Measurements from ENCODE around the gene ATP6V1C2.

Gene ATP6V1C2

DNA sequence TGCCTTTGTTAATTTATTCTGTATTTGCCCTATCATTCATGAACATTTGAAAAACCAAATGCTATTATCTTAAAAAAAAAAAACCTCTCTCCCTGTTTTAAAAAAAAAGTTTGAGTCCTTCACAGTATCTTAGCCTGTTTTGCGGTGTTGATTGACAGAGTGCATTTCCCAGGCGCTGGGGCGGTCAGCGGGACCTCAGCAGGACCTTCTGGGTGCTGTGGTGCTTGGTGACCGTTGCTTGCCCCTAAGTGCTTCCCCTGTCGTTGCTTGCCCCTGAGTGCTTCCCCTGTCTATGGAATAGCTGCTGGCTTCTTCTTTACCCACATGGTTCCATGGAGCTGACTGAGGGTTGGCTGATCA lies 12.1 kb downstream of the ATP6V1C2 start:
- no peak for DNase-seq

DNA sequence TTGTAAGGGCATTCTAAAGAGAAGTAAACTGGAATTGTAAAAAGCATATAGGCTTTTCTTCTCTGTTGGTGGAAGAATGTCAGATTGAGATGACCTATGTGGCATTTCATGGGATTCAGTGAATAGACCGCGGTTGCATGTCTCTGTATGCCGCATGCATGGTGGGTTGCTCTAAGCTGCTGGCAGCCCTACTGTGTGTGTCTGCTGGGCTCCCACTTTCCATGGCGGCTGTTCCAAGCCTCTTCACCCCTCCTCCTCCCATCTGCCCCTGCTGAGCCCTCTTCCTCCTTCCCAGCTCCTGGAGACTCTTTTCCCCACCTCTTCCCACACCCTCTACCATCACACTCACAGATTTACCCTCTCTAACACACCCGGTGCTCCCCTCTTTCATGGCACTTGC lies 12.6 kb downstream of the ATP6V1C2 start:
- no peak for DNase-seq

GRCh38 chr2:10738192-10738591 lies 16.8 kb downstream of the ATP6V1C2 start:
- DNase-seq = no peak

- DNase-seq = no peak
Measured at GRCh38 chr2:10740226-10740625, 18.8 kb downstream of the ATP6V1C2 start.

GRCh38 chr2:10741139-10741538 lies 19.7 kb downstream of the ATP6V1C2 start:
- DNase-seq = peak; percentile 13

- no peak for DNase-seq
Measured at GRCh38 chr2:10742666-10743065, 21.2 kb downstream of the ATP6V1C2 start.

DNA sequence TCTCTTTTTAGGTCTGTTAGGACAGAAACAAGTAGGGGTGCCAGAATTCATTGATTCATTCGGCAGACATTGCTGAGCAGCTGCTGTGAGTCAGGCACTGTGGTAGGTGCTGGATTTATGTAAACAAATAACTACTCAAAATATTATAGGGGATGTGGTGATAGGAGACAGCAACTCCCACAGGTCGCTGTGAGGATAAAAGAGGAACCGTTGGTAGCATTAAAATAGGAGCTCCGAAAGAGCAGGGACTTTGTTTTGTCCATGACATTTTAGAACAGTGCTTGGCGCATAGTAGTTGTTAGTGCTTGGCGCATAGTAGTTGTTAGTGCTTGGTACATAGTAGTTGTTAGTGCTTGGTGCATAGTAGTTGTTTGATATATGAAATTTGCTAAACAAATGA lies 29.2 kb downstream of the ATP6V1C2 start:
- no peak for DNase-seq

DNA sequence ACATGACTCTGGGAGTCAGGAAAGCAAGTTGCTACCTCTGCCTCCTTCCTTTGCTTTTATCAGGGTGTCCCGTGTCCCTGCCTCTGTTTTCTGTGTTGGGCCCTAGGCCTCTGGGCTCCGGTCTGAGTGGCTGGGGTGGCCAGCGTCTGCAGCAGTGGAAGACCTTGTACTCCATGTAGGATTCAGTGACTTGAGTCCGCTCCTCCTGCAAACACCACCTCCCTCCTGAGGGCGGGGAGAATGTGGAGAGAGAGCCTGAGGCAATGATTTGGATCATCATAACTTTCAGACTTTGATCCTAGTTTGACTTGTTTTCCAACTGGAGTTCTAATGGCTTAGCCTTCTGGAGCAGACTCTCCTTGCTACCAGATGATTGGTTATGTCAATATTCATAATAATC lies 30.8 kb downstream of the ATP6V1C2 start:
- no peak for DNase-seq

DNA sequence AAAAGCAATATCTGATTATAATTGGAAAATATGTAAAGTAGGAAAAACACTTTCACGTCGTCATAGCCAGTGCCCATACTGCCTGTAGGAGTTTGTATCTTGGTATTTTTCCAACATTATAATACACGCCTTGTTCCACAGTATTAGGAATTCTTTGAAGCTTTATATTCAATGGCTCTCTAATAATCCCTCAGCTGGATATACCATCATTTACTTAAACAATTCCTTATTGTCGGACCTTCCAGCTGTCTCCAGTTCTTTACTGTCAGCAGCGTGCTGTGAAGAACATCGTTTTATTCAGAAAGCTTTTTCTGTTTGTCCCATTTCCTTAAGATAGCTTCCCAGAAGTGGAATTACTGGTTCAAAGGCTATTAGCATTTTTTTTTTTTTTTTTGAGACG lies 31.7 kb downstream of the ATP6V1C2 start:
- DNase-seq = no peak

- no peak for DNase-seq
Measured at GRCh38 chr2:10753876-10754275, 32.4 kb downstream of the ATP6V1C2 start.

GRCh38 chr2:10755621-10756020 lies 34.2 kb downstream of the ATP6V1C2 start:
- no peak for DNase-seq

DNA sequence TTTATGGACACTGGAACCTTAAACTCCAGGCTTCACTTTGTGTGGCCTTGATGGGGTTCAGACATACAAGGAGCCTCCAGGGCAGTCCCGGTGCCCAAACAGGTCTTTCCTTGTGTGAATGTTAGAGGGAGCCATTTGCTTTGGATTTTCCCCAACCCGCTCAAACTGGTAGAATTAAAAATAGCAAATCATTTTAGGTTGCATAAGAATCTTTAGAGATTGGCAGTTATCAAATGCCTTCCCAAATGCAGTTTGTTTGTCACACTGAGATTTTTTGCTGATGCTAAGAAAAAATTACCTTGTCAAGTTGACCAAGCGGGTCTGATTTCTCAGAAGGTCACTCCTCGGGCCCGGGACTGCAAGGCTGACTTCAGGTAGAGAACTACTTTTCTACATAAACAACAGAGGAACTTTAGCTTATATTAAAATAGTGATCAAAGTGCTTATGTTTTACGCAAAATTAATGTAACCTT lies 36.4 kb downstream of the ATP6V1C2 start:
- no peak for DNase-seq

GRCh38 chr2:10759151-10759714 lies 37.8 kb downstream of the ATP6V1C2 start:
- no peak for DNase-seq

- no peak for DNase-seq
Measured at GRCh38 chr2:10760794-10761504, 39.5 kb downstream of the ATP6V1C2 start.

GRCh38 chr2:10761591-10761990 lies 40.2 kb downstream of the ATP6V1C2 start:
- DNase-seq = no peak

- no peak for DNase-seq
Measured at GRCh38 chr2:10762651-10763460, 41.4 kb downstream of the ATP6V1C2 start.

DNA sequence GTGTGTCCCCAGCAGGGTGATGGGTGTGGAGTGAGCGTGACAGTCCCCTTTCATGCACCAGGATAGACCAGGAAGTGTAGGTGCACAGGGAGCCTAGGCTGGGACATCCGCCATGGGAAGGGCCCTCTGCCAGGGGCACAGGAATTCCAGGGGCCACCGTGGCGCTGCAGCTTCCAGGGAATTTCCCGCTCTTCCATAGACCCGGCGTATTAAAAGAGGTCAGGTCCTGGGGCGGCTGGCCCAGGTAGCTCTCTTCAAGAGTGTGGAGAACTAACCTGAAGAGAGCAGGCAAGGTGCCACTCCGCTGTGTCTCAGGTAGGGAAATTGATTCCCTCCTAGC lies 42.0 kb downstream of the ATP6V1C2 start:
- no peak for DNase-seq

- no peak for DNase-seq
Measured at GRCh38 chr2:10764096-10764785, 42.8 kb downstream of the ATP6V1C2 start.

GRCh38 chr2:10764896-10765295 lies 43.5 kb downstream of the ATP6V1C2 start:
- no peak for DNase-seq

- DNase-seq = peak; percentile 12
Measured at GRCh38 chr2:10765461-10765860, 44.0 kb downstream of the ATP6V1C2 start.

DNA sequence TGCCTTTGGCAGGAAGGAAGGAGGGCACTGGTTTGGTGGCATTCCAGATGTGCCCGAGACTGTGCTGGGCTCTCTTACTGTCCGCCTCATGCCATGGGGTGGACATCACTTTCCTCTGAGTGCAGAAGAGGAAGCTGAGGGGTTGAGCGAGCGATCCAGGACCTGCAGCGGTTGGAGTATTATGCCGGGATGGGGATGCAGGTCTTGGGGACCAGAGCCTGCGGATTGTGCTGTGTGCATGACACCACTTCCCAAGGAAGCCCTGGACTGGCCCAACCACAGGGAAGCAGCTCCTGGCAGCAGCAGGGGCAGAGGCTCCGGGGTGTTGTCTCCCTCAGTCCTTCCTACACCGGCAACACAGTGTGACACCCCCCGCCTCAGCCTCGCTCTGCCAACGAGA lies 44.5 kb downstream of the ATP6V1C2 start:
- no peak for DNase-seq

- no peak for DNase-seq
Measured at GRCh38 chr2:10768063-10768507, 46.7 kb downstream of the ATP6V1C2 start.

GRCh38 chr2:10770956-10771750 lies 49.7 kb downstream of the ATP6V1C2 start:
- no peak for DNase-seq
